NCI-H82 (cell line): ENCODE measurements around the gene ZNF529.
"Not testable (repeated sequence)": the region's sequence is repeated elsewhere in the genome, so short reads cannot be mapped to it uniquely, and the experiment has no call there.

ENCODE experiments used
- DNase-seq: peaks from one replicate; lab custom pipeline; 2025; lab: John Stamatoyannopoulos, UW

ZNF529 gene

GRCh38 chr19:36573020-36573894, at the start of gene ZNF529:
TSS of gene ZNF529 (minus strand) at chr19:36573292. CDS start at chr19:36572346, 946 bp downstream.
- DNase-seq: peak; percentile 96

- peak; percentile 55 for DNase-seq
Observed at GRCh38 chr19:36605877-36606478, 32.9 kb upstream of the ZNF529 start.

GRCh38 chr19:36605101-36605876, 32.2 kb upstream of the ZNF529 start, which contains the start of gene ZNF382:
TSS of gene ZNF382 (plus strand) at chr19:36605313. CDS start at chr19:36609915, 4,602 bp downstream.
- peak; percentile 92 for DNase-seq

- DNase-seq: peak; percentile 73
Observed at GRCh38 chr19:36604656-36605100, 31.6 kb upstream of the ZNF529 start.

- not testable (repeated sequence) for DNase-seq
Observed at GRCh38 chr19:36602681-36603080, 29.6 kb upstream of the ZNF529 start.

GRCh38 chr19:36579255-36579654, 6.2 kb upstream of the ZNF529 start:
- DNase-seq: no peak

- no peak for DNase-seq
Observed at GRCh38 chr19:36577271-36577996, 4.3 kb upstream of the ZNF529 start.

GRCh38 chr19:36574741-36575140, 1.6 kb upstream of the ZNF529 start:
- DNase-seq: no peak

GRCh38 chr19:36573895-36574720, 1.0 kb upstream of the ZNF529 start:
- peak; percentile 11 for DNase-seq

GRCh38 chr19:36572593-36573019, 486 bp downstream of the ZNF529 start:
- no peak for DNase-seq

- DNase-seq: no peak
Observed at GRCh38 chr19:36564391-36564790, 8.7 kb downstream of the ZNF529 start.

- peak; percentile 20 for DNase-seq
Observed at GRCh38 chr19:36547001-36547732, 25.9 kb downstream of the ZNF529 start.

GRCh38 chr19:36528921-36529518, 44.1 kb downstream of the ZNF529 start:
- DNase-seq: peak; percentile 75

GRCh38 chr19:36528194-36528920, 44.7 kb downstream of the ZNF529 start, which contains the start of gene ZNF260:
TSS of gene ZNF260 (minus strand) at chr19:36528271. CDS start at chr19:36515238, 13,033 bp downstream.
- peak; percentile 98 for DNase-seq

- no peak for DNase-seq
Observed at GRCh38 chr19:36527873-36528193, 45.3 kb downstream of the ZNF529 start.

- DNase-seq: peak; percentile 10
Observed at GRCh38 chr19:36527341-36527740, 45.8 kb downstream of the ZNF529 start.

- no peak for DNase-seq
Observed at GRCh38 chr19:36526581-36526980, 46.5 kb downstream of the ZNF529 start.

- no peak for DNase-seq
Observed at GRCh38 chr19:36524617-36525016, 48.5 kb downstream of the ZNF529 start.
